ENCODE results near the gene PLCB4. TPM values are rescaled to one million over a fixed set of nuclear protein-coding genes. Genes with fewer than 3 reads are reported as not detected.

Gene PLCB4
- total RNA-seq, 1 experiment from 2014 or later, result 10.1 TPM

GRCh38 chr20:9514072-9514460 lies 445.2 kb downstream of the PLCB4 start:
- peaks cover 5% of the 10 kb centered on the region; the same call in 1 of the 2 replicates for H3K4me1 ChIP-seq (ENCODE audit: insufficient read depth, low read length)
- no peak overlapping the region for H3K9ac ChIP-seq (ENCODE audit: extremely low read depth, insufficient read length, low read length)
- Mint-ChIP-seq H3K9me3 (peaks cover 0 to 3% of the 10 kb centered on the region in 2 experiments; a peak in 1 of 5 replicates), H3K36me3 (ENCODE audit: insufficient read depth in 1 of 3, low read depth in 3 of 3) (peaks cover 0 to 2% (median 0%) of the 10 kb centered on the region in 3 experiments; a peak in 2 of 7 replicates), H3K27ac (no peak overlapping the region), H3K4me1 (peaks cover 47 to 51% of the 10 kb centered on the region in 2 experiments), H3K27me3 (ENCODE audit: low read depth) (peaks cover 100% of the 10 kb centered on the region), H3K4me3 (peak overlapping the region; percentile 58 to 91)
- H2BK15ac ChIP-seq (ENCODE audit: low read depth, low read length), result no peak overlapping the region
- H3K79me1 ChIP-seq (ENCODE audit: insufficient read depth, low read depth, low read length, poor library complexity, severe bottlenecking), result no peaks in the 10 kb centered on the region
- TF ChIP-seq CTCF (conservative IDR thresholded peaks at IDR 0.05), result no peak
- no peaks in the 10 kb centered on the region for H3K9me3 ChIP-seq (ENCODE audit: control insufficient read depth, low read depth, low read length)
- H2AFZ ChIP-seq (ENCODE audit: low read length), result no peak overlapping the region
- no peak overlapping the region for H3K56ac ChIP-seq (ENCODE audit: insufficient read length, low read depth, low read length)
- no peak overlapping the region for H4K5ac ChIP-seq (ENCODE audit: insufficient read length, low read depth, low read length)
- H3K14ac ChIP-seq (ENCODE audit: insufficient read depth, low read length), result no peak overlapping the region
- H2BK20ac ChIP-seq (ENCODE audit: low read depth, low read length, poor library complexity, severe bottlenecking), result no peak overlapping the region
- no peak overlapping the region for H3K23ac ChIP-seq (ENCODE audit: insufficient read length, low read depth, low read length)
- no CpG with 5 or more reads among the region's 9 CpGs for WGBS (ENCODE audit: extremely low coverage, insufficient read length, low lambda C conversion rate)
- H3K4me2 ChIP-seq (ENCODE audit: insufficient read depth, insufficient read length, low read length), result peak overlapping the region; percentile 93
- no peak overlapping the region for H4K8ac ChIP-seq (replicated peaks; ENCODE audit: insufficient read length, low read depth, low read length)
- H3K27ac ChIP-seq (ENCODE audit: insufficient read length, low read depth, low read length), result no peak overlapping the region
- no peak overlapping the region for H2BK120ac ChIP-seq (ENCODE audit: low read depth, low read length, poor library complexity, severe bottlenecking)
- H4K91ac ChIP-seq (ENCODE audit: insufficient read length, low read depth, low read length), result no peak overlapping the region
- no peak overlapping the region for H2AK5ac ChIP-seq (ENCODE audit: insufficient read length, low read length)
- H4K20me1 ChIP-seq (ENCODE audit: control insufficient read depth, insufficient read depth, insufficient read length), result no peaks in the 10 kb centered on the region
- DNase-seq, result no peak
- peaks cover 27% of the 10 kb centered on the region for H3K23me2 ChIP-seq (ENCODE audit: insufficient read length, low read depth, low read length, poor library complexity, severe bottlenecking)
- H3K4ac ChIP-seq (ENCODE audit: low read depth, low read length), result no peak overlapping the region
- no peak overlapping the region for H2BK12ac ChIP-seq (ENCODE audit: insufficient read length, low read depth, low read length)
- no peaks in the 10 kb centered on the region for H3K79me2 ChIP-seq (ENCODE audit: insufficient read depth, low read length)
- H3K18ac ChIP-seq (ENCODE audit: insufficient read length, low read depth, low read length), result no peak overlapping the region
- H3T11ph ChIP-seq (ENCODE audit: low read length), result no peak overlapping the region
- H3K27me3 ChIP-seq (ENCODE audit: insufficient read depth, low read length), result peaks cover 49% of the 10 kb centered on the region; the same call in 1 of the 2 replicates
- H2BK5ac ChIP-seq (ENCODE audit: insufficient read length, low read length), result no peak overlapping the region
